IPS-11a (cell line): ENCODE measurements around the gene FBXL7.

Source experiments
- H3K4me3 ChIP-seq: one replicate; pipeline ENCODE4 v1.5.1; 2013; ENCODE audit warnings: low read depth, low read length, control low read depth

The FBXL7 gene

GRCh38 chr5:15501091-15501791, 1.3 kb downstream of the FBXL7 start:
- H3K4me3 ChIP-seq: peak overlapping the region; percentile 77

- no peak overlapping the region for H3K4me3 ChIP-seq
Measured at GRCh38 chr5:15502208-15502607, 2.2 kb downstream of the FBXL7 start.

GRCh38 chr5:15506146-15506545, 6.2 kb downstream of the FBXL7 start:
- H3K4me3 ChIP-seq: no peak overlapping the region

GRCh38 chr5:15506897-15507296, 6.9 kb downstream of the FBXL7 start:
- H3K4me3 ChIP-seq: no peak overlapping the region

GRCh38 chr5:15510092-15510491, 10.1 kb downstream of the FBXL7 start:
- no peak overlapping the region for H3K4me3 ChIP-seq

- H3K4me3 ChIP-seq: no peak overlapping the region
Measured at GRCh38 chr5:15510831-15511230, 10.9 kb downstream of the FBXL7 start.

- H3K4me3 ChIP-seq: no peak overlapping the region
Measured at GRCh38 chr5:15513431-15513830, 13.5 kb downstream of the FBXL7 start.

- H3K4me3 ChIP-seq: no peak overlapping the region
Measured at GRCh38 chr5:15513911-15514310, 13.9 kb downstream of the FBXL7 start.

GRCh38 chr5:15515229-15515628, 15.2 kb downstream of the FBXL7 start:
- no peak overlapping the region for H3K4me3 ChIP-seq

- no peak overlapping the region for H3K4me3 ChIP-seq
Measured at GRCh38 chr5:15516486-15516885, 16.5 kb downstream of the FBXL7 start.

GRCh38 chr5:15518786-15519185, 18.8 kb downstream of the FBXL7 start:
- no peak overlapping the region for H3K4me3 ChIP-seq

- H3K4me3 ChIP-seq: no peak overlapping the region
Measured at GRCh38 chr5:15520856-15521255, 20.9 kb downstream of the FBXL7 start.

- H3K4me3 ChIP-seq: no peak overlapping the region
Measured at GRCh38 chr5:15521381-15522186, 21.6 kb downstream of the FBXL7 start.

- H3K4me3 ChIP-seq: no peak overlapping the region
Measured at GRCh38 chr5:15522187-15522520, 22.2 kb downstream of the FBXL7 start.

- no peak overlapping the region for H3K4me3 ChIP-seq
Measured at GRCh38 chr5:15524712-15525111, 24.7 kb downstream of the FBXL7 start.

- H3K4me3 ChIP-seq: no peak overlapping the region
Measured at GRCh38 chr5:15525703-15526275, 25.8 kb downstream of the FBXL7 start.

- no peak overlapping the region for H3K4me3 ChIP-seq
Measured at GRCh38 chr5:15526413-15526812, 26.4 kb downstream of the FBXL7 start.

GRCh38 chr5:15528476-15528875, 28.5 kb downstream of the FBXL7 start:
- H3K4me3 ChIP-seq: no peak overlapping the region

GRCh38 chr5:15529013-15529412, 29.0 kb downstream of the FBXL7 start:
- H3K4me3 ChIP-seq: no peak overlapping the region

GRCh38 chr5:15529821-15530220, 29.8 kb downstream of the FBXL7 start:
- H3K4me3 ChIP-seq: no peak overlapping the region

- no peak overlapping the region for H3K4me3 ChIP-seq
Measured at GRCh38 chr5:15533129-15533893, 33.3 kb downstream of the FBXL7 start.
